Measurements from ENCODE around the gene CIITA. TPM values are rescaled to one million over a fixed set of nuclear protein-coding genes. Genes with fewer than 3 reads are reported as not detected.

CIITA gene
- polyA plus RNA-seq, 1 donor (not counting 4 experiments of a cell fraction or from before 2014, with no cell fraction given) = 0.05 TPM

GRCh38 chr16:10879681-10880589 lies 2.9 kb downstream of the CIITA start:
- no peak overlapping the region for H3K4me3 ChIP-seq (ENCODE audit: control insufficient read depth in 2 of 3, extremely low read depth in 1 of 3, insufficient read depth in 2 of 3, low read depth in 1 of 3, low read length in 3 of 3)
- H3K4me1 ChIP-seq (ENCODE audit: control insufficient read depth, extremely low read depth, insufficient read depth, low read length) = peaks cover 17% of the 10 kb centered on the region
- dilution Hi-C loops (cut with MboI; ENCODE audit: extremely low pct_ligation_motif_present, low sequenced_read_pairs) = no loop called here
- DNase-seq (ENCODE audit: low read depth, low spot score) (no peak), FAIRE-seq (no peak)
- H3K9me1 ChIP-seq (ENCODE audit: control insufficient read depth, extremely low read depth, insufficient read depth, low read length) = no peaks in the 10 kb centered on the region
- H3K36me3 ChIP-seq (ENCODE audit: control insufficient read depth in 2 of 2, extremely low read depth in 1 of 2, insufficient read depth in 2 of 2, low read length in 2 of 2) = no peaks in the 10 kb centered on the region
- H3K27me3 ChIP-seq (ENCODE audit: control insufficient read depth, extremely low read depth, insufficient read depth, low read length) = peaks cover 32% of the 10 kb centered on the region
- TF ChIP-seq EZH2 (IDR thresholded peaks at IDR 0.05; ENCODE audit: low read length) = no peak
- no peak for TF ChIP-seq CTCF (optimal IDR thresholded peaks at IDR 0.05 in 1 of 3, IDR thresholded peaks at IDR 0.05 in 1 of 3, conservative IDR thresholded peaks at IDR 0.05 in 1 of 3; ENCODE audit: extremely low read depth in 1 of 3, insufficient read depth in 2 of 3, low read length in 3 of 3)
- H3K9me3 ChIP-seq (ENCODE audit: control insufficient read depth, low read depth, low read length) = no peaks in the 10 kb centered on the region
- H3K9ac ChIP-seq (ENCODE audit: control insufficient read depth, extremely low read depth, insufficient read depth, low read length) = no peak overlapping the region
- no peak overlapping the region for H2AFZ ChIP-seq (ENCODE audit: control insufficient read depth, low read length)
- no peak overlapping the region for H3K27ac ChIP-seq (ENCODE audit: control insufficient read depth, insufficient read depth, low read length)
- H4K20me1 ChIP-seq (ENCODE audit: control insufficient read depth, extremely low read depth, insufficient read depth, low read length) = peaks cover 4% of the 10 kb centered on the region
- H3K79me2 ChIP-seq (ENCODE audit: control insufficient read depth, insufficient read depth, low read length) = no peaks in the 10 kb centered on the region
- peak overlapping the region; percentile 74 for H3K4me2 ChIP-seq (ENCODE audit: control insufficient read depth, extremely low read depth, insufficient read depth, low read depth, low read length)

- Histone ChIP-seq H3K27me3 (ENCODE audit: control insufficient read depth, extremely low read depth, insufficient read depth, low read length) (peaks cover 32% of the 10 kb centered on the region), H3K27ac (ENCODE audit: control insufficient read depth, insufficient read depth, low read length) (no peak overlapping the region), H3K4me2 (ENCODE audit: control insufficient read depth, extremely low read depth, insufficient read depth, low read depth, low read length) (no peak overlapping the region), H3K4me1 (ENCODE audit: control insufficient read depth, extremely low read depth, insufficient read depth, low read length) (peaks cover 20% of the 10 kb centered on the region), H2AFZ (ENCODE audit: control insufficient read depth, low read length) (no peak overlapping the region), H3K79me2 (ENCODE audit: control insufficient read depth, insufficient read depth, low read length) (no peaks in the 10 kb centered on the region), H3K4me3 (ENCODE audit: control insufficient read depth in 2 of 3, extremely low read depth in 1 of 3, insufficient read depth in 2 of 3, low read depth in 1 of 3, low read length in 3 of 3) (no peak overlapping the region), H3K9me1 (ENCODE audit: control insufficient read depth, extremely low read depth, insufficient read depth, low read length) (no peaks in the 10 kb centered on the region), H3K9me3 (ENCODE audit: control insufficient read depth, low read depth, low read length) (no peaks in the 10 kb centered on the region), H3K9ac (ENCODE audit: control insufficient read depth, extremely low read depth, insufficient read depth, low read length) (no peak overlapping the region), H3K36me3 (ENCODE audit: control insufficient read depth in 2 of 2, extremely low read depth in 1 of 2, insufficient read depth in 2 of 2, low read length in 2 of 2) (no peaks in the 10 kb centered on the region), H4K20me1 (ENCODE audit: control insufficient read depth, extremely low read depth, insufficient read depth, low read length) (peaks cover 4% of the 10 kb centered on the region)
- DNase-seq (ENCODE audit: low read depth, low spot score) = no peak
- dilution Hi-C loops (cut with MboI; ENCODE audit: extremely low pct_ligation_motif_present, low sequenced_read_pairs) = no loop called here
- no peak for TF ChIP-seq EZH2 (IDR thresholded peaks at IDR 0.05; ENCODE audit: low read length)
- no peak for TF ChIP-seq CTCF (optimal IDR thresholded peaks at IDR 0.05 in 1 of 3, IDR thresholded peaks at IDR 0.05 in 1 of 3, conservative IDR thresholded peaks at IDR 0.05 in 1 of 3; ENCODE audit: extremely low read depth in 1 of 3, insufficient read depth in 2 of 3, low read length in 3 of 3)
- no peak for FAIRE-seq
Measured at GRCh38 chr16:10880594-10881452, 3.8 kb downstream of the CIITA start.

All from keratinocyte (primary cell).